ENCODE data around the gene LGR6.

The LGR6 gene

GRCh38 chr1:202367271-202367670, 173.7 kb downstream of the LGR6 start:
- DNase-seq, result no peak
